Measurements from ENCODE around the gene CYB561D1. TPM values are rescaled to one million over a fixed set of nuclear protein-coding genes. Genes with fewer than 3 reads are reported as not detected.
A peak's percentile ranks its signal among the peaks of the same experiment; 100 is the strongest.

CYB561D1 gene
- total RNA-seq, 5 donors from 2014 or later (not counting 1 experiment from before 2014, with no cell fraction given): 23.6 to 42.6 (median 39.5) TPM

DNA sequence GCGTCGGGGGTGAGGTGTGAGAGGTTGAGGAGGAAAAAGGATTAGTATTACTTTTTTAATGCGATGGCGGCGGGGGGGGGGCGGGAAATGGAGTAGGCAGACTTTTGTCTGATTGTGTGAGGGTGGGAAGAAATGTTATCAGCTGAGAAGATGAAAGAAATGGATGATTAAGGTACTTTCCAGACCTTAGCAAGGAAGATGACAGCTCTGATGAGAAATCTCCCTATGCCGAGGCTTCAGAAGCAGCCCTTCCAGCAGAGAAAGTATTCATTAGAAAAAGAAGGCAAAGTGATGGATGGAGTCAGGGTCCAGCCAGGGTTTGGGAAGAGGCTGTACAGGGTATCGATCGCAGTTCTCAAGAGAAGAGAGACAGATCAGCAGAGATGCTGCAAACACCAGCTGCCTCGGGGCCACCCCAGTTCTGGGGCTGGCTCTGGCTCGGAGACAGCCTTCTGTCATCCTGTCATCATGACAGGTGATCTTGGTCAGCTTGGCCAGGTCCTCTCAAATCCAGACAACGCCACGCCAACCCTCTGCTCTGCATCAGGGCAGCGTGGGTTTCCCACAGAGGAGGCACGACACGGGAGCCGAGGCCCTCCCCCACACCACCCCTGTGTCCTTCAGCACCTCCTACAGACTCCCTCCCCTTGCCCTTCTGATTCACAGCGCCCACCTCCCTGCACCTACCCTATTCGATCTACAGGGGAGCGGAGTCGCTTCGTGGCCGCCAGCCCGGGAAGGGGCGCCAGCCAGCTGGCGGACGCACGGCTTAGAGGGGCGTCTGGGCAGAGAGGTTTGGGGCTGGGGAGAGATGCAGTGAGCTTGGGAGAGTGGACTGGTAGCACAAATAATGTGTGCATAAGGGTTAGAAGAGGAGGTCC, 10.9 kb upstream of the CYB561D1 start:
- DNase-seq (peak in 14 of 35 experiments; percentile 15 to 69 (median 38)), ATAC-seq (replicated peaks in 1 of 4) (peak; percentile 33 to 54 (median 44))
- Histone ChIP-seq H3K4me3 (ENCODE audit: control insufficient read depth in 1 of 2, extremely low read depth in 1 of 2, low read length in 1 of 2) (peak overlapping the region; percentile 77 to 84), H3K4me1 (ENCODE audit: control insufficient read depth in 1 of 2, extremely low read depth in 1 of 2, insufficient read depth in 2 of 2, low read length in 2 of 2) (peaks cover 12 to 26% of the 10 kb centered on the region in 2 experiments), H3K27ac (ENCODE audit: low read length) (peak overlapping the region; percentile 66), H3K9me3 (no peaks in the 10 kb centered on the region), H3K36me3 (ENCODE audit: control insufficient read depth in 2 of 2, extremely low read depth in 1 of 2, insufficient read depth in 1 of 2, low read length in 1 of 2) (peaks cover 4 to 15% of the 10 kb centered on the region in 2 donors), H3K27me3 (replicated peaks in 1 of 2; ENCODE audit: control insufficient read depth in 2 of 2, extremely low read depth in 1 of 2, insufficient read depth in 2 of 2, low read length in 1 of 2) (peaks cover 0 to 10% of the 10 kb centered on the region in 2 experiments)
- ChIA-PET CTCF (interaction anchor here (0.6 to 2.6 kb wide), 16 partner anchors 10 to 207 kb away, joined by 3 to 23 read pairs (median 4); partner anchors contain the start of genes CYB561D1 (in 1 of the 2), GNAI3 (in 1 of the 2) and PSRC1 (in 1 of the 2)), POLR2A (interaction anchor here (0.5 to 1.4 kb wide), 9 partner anchors 9 to 407 kb away, joined by 3 to 11 read pairs (median 4); partner anchors contain the start of genes CELSR2 (in 1 of the 2), GNAI3 (in 1 of the 2) and TAF13 (in 1 of the 2))
- 6% methylated on average over 21 of the region's 29 CpGs for WGBS (ENCODE audit: insufficient coverage)
- peaks cover 4 to 21% of the 10 kb centered on the region in 2 donors for H3K27me3 Mint-ChIP-seq
- peak overlapping the region; percentile 92 to 96 (median 92) for H3K4me3 Mint-ChIP-seq
- H3K36me3 Mint-ChIP-seq: peaks cover 12% of the 10 kb centered on the region
- H3K9me3 Mint-ChIP-seq: no peaks in the 10 kb centered on the region
- peak overlapping the region; percentile 92 to 93 for H3K27ac Mint-ChIP-seq
- peaks cover 35 to 39% (median 37%) of the 10 kb centered on the region in 3 donors for H3K4me1 Mint-ChIP-seq

DNA sequence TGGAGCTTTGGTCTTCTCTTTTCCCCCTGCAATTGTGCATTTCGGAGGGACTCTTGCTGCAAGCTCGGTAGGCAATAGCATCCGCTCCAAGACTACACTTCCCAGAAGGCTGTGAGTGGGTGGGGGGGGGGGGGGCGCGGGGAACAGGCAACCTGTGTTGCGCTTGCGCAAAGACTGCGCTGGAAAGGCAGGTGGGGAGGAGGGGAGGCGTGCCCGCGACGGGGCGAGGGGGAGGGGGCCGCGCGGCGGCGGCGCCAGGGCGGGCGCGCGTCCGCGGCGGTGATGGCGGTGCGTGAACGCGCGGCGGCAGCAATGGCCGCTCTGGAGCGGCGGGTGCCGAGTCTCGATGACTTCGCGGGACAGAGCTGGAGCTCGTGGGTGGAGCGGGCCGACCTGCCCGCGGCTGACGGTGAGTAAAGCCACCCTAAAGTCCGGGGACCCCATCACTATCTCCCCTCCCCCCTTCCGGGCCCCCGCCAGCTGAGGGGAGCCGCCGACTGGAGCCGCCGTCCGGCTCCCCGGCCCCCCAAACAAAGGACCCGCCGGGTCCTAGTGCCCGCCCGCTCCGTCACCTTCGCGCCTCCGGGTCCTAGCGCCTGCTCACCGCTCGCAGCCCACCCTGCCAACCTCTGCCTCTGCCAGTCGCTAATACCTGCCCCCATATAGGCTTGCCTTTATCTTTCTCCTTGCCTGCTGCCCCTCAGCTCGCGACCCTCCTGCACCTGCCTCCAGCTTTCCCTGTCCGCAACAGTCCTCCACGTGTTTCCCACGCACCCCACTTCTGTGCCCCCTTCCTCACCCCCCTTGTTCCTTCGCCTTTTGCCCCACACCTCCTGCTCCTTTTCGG, 10.0 kb upstream of the CYB561D1 start, which contains the start of gene ATXN7L2:
TSS of gene ATXN7L2 (plus strand) at position 234 of the 847 bp plus-strand sequence. CDS start at position 283, 49 bp downstream.
- ChIA-PET POLR2A (interaction anchor here (0.5 to 1.4 kb wide), 8 partner anchors 10 to 817 kb away, joined by 3 to 6 read pairs (median 4); partner anchors contain the start of genes GNAI3 (in 1 of the 2) and TAF13 (in 1 of the 2)), CTCF (interaction anchor here (0.6 to 2.6 kb wide), 14 partner anchors 9 to 201 kb away, joined by 3 to 23 read pairs (median 4); partner anchors contain the start of genes GNAI3 (in 1 of the 2) and PSRC1 (in 1 of the 2))
- ATAC-seq (replicated peaks in 1 of 4): peak; percentile 79 to 86 (median 84)
- Mint-ChIP-seq H3K9me3 (no peaks in the 10 kb centered on the region), H3K4me3 (peak within 1 kb of the TSS; percentile 92 to 96 (median 92)), H3K27ac (peak within 1 kb of the TSS; percentile 92 to 93), H3K27me3 (peaks cover under 1 to 12% of the 10 kb centered on the region in 2 donors), H3K4me1 (peaks cover 32 to 37% (median 35%) of the 10 kb centered on the region in 3 donors), H3K36me3 (peaks cover 20% of the 10 kb centered on the region)
- Histone ChIP-seq H3K36me3 (ENCODE audit: control insufficient read depth in 2 of 2, extremely low read depth in 1 of 2, insufficient read depth in 1 of 2, low read length in 1 of 2) (peaks cover 4 to 22% of the 10 kb centered on the region in 2 donors), H3K27me3 (replicated peaks in 1 of 2; ENCODE audit: control insufficient read depth in 2 of 2, extremely low read depth in 1 of 2, insufficient read depth in 2 of 2, low read length in 1 of 2) (peaks cover 0 to 6% of the 10 kb centered on the region in 2 experiments), H3K4me1 (ENCODE audit: control insufficient read depth in 1 of 2, extremely low read depth in 1 of 2, insufficient read depth in 2 of 2, low read length in 2 of 2) (peaks cover 12 to 24% of the 10 kb centered on the region in 2 experiments), H3K9me3 (no peaks in the 10 kb centered on the region), H3K4me3 (ENCODE audit: control insufficient read depth in 1 of 2, extremely low read depth in 1 of 2, low read length in 1 of 2) (peak within 1 kb of the TSS; percentile 80 to 84), H3K27ac (ENCODE audit: low read length) (peak within 1 kb of the TSS; percentile 86)
- under 1% methylated on average over 62 of the region's 73 CpGs for WGBS (ENCODE audit: insufficient coverage)
- peak; percentile 82 to 97 (median 92) for DNase-seq

GRCh38 chr1:109484519-109484975, 9.3 kb upstream of the CYB561D1 start:
- Mint-ChIP-seq H3K4me1 (peaks cover 30 to 36% (median 35%) of the 10 kb centered on the region in 3 donors), H3K36me3 (peaks cover 20% of the 10 kb centered on the region), H3K9me3 (no peaks in the 10 kb centered on the region), H3K4me3 (peak overlapping the region; percentile 86 to 96 (median 92)), H3K27me3 (peaks cover 0 to 7% of the 10 kb centered on the region in 2 donors), H3K27ac (peak overlapping the region; percentile 81 to 83)
- H3K27ac ChIP-seq (ENCODE audit: low read length): no peak overlapping the region
- H3K4me3 ChIP-seq (ENCODE audit: control insufficient read depth in 1 of 2, extremely low read depth in 1 of 2, low read length in 1 of 2): peak overlapping the region; percentile 79 to 80
- WGBS (ENCODE audit: insufficient coverage): 35% methylated on average over 13 of the region's 15 CpGs
- H3K4me1 ChIP-seq (ENCODE audit: control insufficient read depth in 1 of 2, extremely low read depth in 1 of 2, insufficient read depth in 2 of 2, low read length in 2 of 2): peaks cover 12 to 23% of the 10 kb centered on the region in 2 experiments
- H3K36me3 ChIP-seq (ENCODE audit: control insufficient read depth in 2 of 2, extremely low read depth in 1 of 2, insufficient read depth in 1 of 2, low read length in 1 of 2): peaks cover 4 to 29% of the 10 kb centered on the region in 2 donors
- DNase-seq (no peak), ATAC-seq (replicated peaks in 1 of 4) (no peak)
- H3K9me3 ChIP-seq: no peaks in the 10 kb centered on the region
- ChIA-PET POLR2A (interaction anchor here (0.7 to 1.4 kb wide), 4 partner anchors 11 to 59 kb away, joined by 3 to 6 read pairs (median 4); no protein-coding TSS in a partner anchor), CTCF (interaction anchor here (0.7 to 2.6 kb wide), 10 partner anchors 8 to 500 kb away, joined by 3 to 23 read pairs (median 4); partner anchors contain the start of genes AHCYL1 (in 1 of the 2) and GNAI3 (in 1 of the 2))
- H3K27me3 ChIP-seq (replicated peaks in 1 of 2; ENCODE audit: control insufficient read depth in 2 of 2, extremely low read depth in 1 of 2, insufficient read depth in 2 of 2, low read length in 1 of 2): peaks cover 0 to 1% of the 10 kb centered on the region in 2 experiments

GRCh38 chr1:109485001-109485400, 8.9 kb upstream of the CYB561D1 start:
- Histone ChIP-seq H3K27ac (ENCODE audit: low read length) (no peak overlapping the region), H3K4me1 (ENCODE audit: control insufficient read depth in 1 of 2, extremely low read depth in 1 of 2, insufficient read depth in 2 of 2, low read length in 2 of 2) (peaks cover 12 to 23% of the 10 kb centered on the region in 2 experiments), H3K36me3 (ENCODE audit: control insufficient read depth in 2 of 2, extremely low read depth in 1 of 2, insufficient read depth in 1 of 2, low read length in 1 of 2) (peaks cover 7 to 33% of the 10 kb centered on the region in 2 donors), H3K9me3 (no peaks in the 10 kb centered on the region), H3K27me3 (replicated peaks in 1 of 2; ENCODE audit: control insufficient read depth in 2 of 2, extremely low read depth in 1 of 2, insufficient read depth in 2 of 2, low read length in 1 of 2) (no peaks in the 10 kb centered on the region), H3K4me3 (ENCODE audit: control insufficient read depth in 1 of 2, extremely low read depth in 1 of 2, low read length in 1 of 2) (peak overlapping the region; percentile 79 to 80)
- H3K27me3 Mint-ChIP-seq: peaks cover 0 to 5% of the 10 kb centered on the region in 2 donors
- CTCF ChIA-PET: interaction anchor here (0.6 to 2.5 kb wide), 10 partner anchors 9 to 500 kb away, joined by 3 to 7 read pairs (median 4); partner anchors contain the start of genes AHCYL1 (in 1 of the 2) and CYB561D1 (in 1 of the 2)
- H3K9me3 Mint-ChIP-seq: no peaks in the 10 kb centered on the region
- H3K4me1 Mint-ChIP-seq: peaks cover 30 to 36% (median 35%) of the 10 kb centered on the region in 3 donors
- H3K4me3 Mint-ChIP-seq: peak overlapping the region; percentile 86 to 96 (median 92)
- H3K27ac Mint-ChIP-seq: peak overlapping the region in 1 of 2 donors; percentile 81
- POLR2A ChIA-PET: interaction anchor here in 1 of 2 donors (0.7 kb wide), 1 partner anchor 60 kb away, joined by 3 read pairs; no protein-coding TSS in a partner anchor
- no peak for ATAC-seq (replicated peaks in 1 of 4)
- WGBS (ENCODE audit: insufficient coverage): no CpG with 5 or more reads among the region's 3 CpGs
- DNase-seq: no peak
- H3K36me3 Mint-ChIP-seq: peaks cover 20% of the 10 kb centered on the region

GRCh38 chr1:109487261-109487660, 6.6 kb upstream of the CYB561D1 start:
- H3K36me3 Mint-ChIP-seq: peaks cover 23% of the 10 kb centered on the region
- Histone ChIP-seq H3K27ac (ENCODE audit: low read length) (no peak overlapping the region), H3K27me3 (replicated peaks in 1 of 2; ENCODE audit: control insufficient read depth in 2 of 2, extremely low read depth in 1 of 2, insufficient read depth in 2 of 2, low read length in 1 of 2) (no peaks in the 10 kb centered on the region), H3K4me1 (ENCODE audit: control insufficient read depth in 1 of 2, extremely low read depth in 1 of 2, insufficient read depth in 2 of 2, low read length in 2 of 2) (peaks cover 12 to 34% of the 10 kb centered on the region in 2 experiments), H3K9me3 (no peaks in the 10 kb centered on the region), H3K4me3 (ENCODE audit: control insufficient read depth in 1 of 2, extremely low read depth in 1 of 2, low read length in 1 of 2) (no peak overlapping the region), H3K36me3 (ENCODE audit: control insufficient read depth in 2 of 2, extremely low read depth in 1 of 2, insufficient read depth in 1 of 2, low read length in 1 of 2) (peaks cover 11 to 34% of the 10 kb centered on the region in 2 donors)
- H3K27me3 Mint-ChIP-seq: no peaks in the 10 kb centered on the region
- no peak for ATAC-seq (replicated peaks in 1 of 4)
- no peak overlapping the region for H3K4me3 Mint-ChIP-seq
- peaks cover 36 to 41% (median 39%) of the 10 kb centered on the region in 3 donors for H3K4me1 Mint-ChIP-seq
- H3K27ac Mint-ChIP-seq: no peak overlapping the region
- CTCF ChIA-PET: interaction anchor here (1.9 to 15.4 kb wide), 3 partner anchors 45 to 46 kb away, joined by 5 to 294 read pairs (median 9); no protein-coding TSS in a partner anchor
- DNase-seq: no peak
- POLR2A ChIA-PET: interaction anchor here (0.6 kb wide), 2 partner anchors 41 to 450 kb away, joined by 3 to 4 read pairs; no protein-coding TSS in a partner anchor
- 83% methylated on average over 1 of the region's 5 CpGs for WGBS (ENCODE audit: insufficient coverage)
- no peaks in the 10 kb centered on the region for H3K9me3 Mint-ChIP-seq

All from T-cell (primary cell).